Glutamatergic neuron (in vitro differentiated cells): ENCODE data around the gene MAP3K6. TPM values are rescaled to one million over a fixed set of nuclear protein-coding genes. Genes with fewer than 3 reads are reported as not detected.

ENCODE experiments used
- DNase-seq: peaks from one replicate; pipeline ENCODE4 v3.0.0; 2022
- H3K27ac Mint-ChIP-seq: one replicate; pipeline ENCODE4 v1.8.0; 2020; ENCODE audit warnings: mild to moderate bottlenecking, mixed read lengths, inconsistent platforms; ENCODE audit not compliant: unreplicated experiment
- H3K27me3 Mint-ChIP-seq: one replicate; pipeline ENCODE4 v1.8.0; 2020; ENCODE audit warnings: mild to moderate bottlenecking, moderate library complexity, mixed read lengths, inconsistent platforms; ENCODE audit not compliant: unreplicated experiment
- H3K36me3 Mint-ChIP-seq: one replicate; pipeline ENCODE4 v1.8.0; 2020; ENCODE audit warnings: mild to moderate bottlenecking, mixed read lengths, inconsistent platforms; ENCODE audit not compliant: unreplicated experiment
- H3K4me1 Mint-ChIP-seq: one replicate; pipeline ENCODE4 v1.8.0; 2020; ENCODE audit warnings: mild to moderate bottlenecking, low read depth, mixed read lengths, inconsistent platforms; ENCODE audit not compliant: unreplicated experiment
- H3K4me3 Mint-ChIP-seq: one replicate; pipeline ENCODE4 v1.8.0; 2020; ENCODE audit warnings: mild to moderate bottlenecking, mixed read lengths, inconsistent platforms; ENCODE audit not compliant: unreplicated experiment
- H3K9me3 Mint-ChIP-seq: one replicate; pipeline ENCODE4 v1.8.0; 2020; ENCODE audit warnings: mild to moderate bottlenecking, moderate library complexity, mixed read lengths, inconsistent platforms; ENCODE audit not compliant: unreplicated experiment
- CTCF ChIP-seq: fragments of 200-600 bp; sonication (generic); IDR thresholded peaks from one replicate; pipeline ENCODE4 v1.5.0; 2021; ENCODE audit not compliant: partially characterized antibody, unreplicated experiment
- total RNA-seq: library from RNA; stranded (reverse); fragmentation: NEBNext Ultra II Directional; extraction: Animal tissue kit (Norgen Biotek cat#: 25700); gene quantifications from one replicate; pipeline ENCODE4 v1.2.1, GENCODE V29; 2021; ENCODE audit not compliant: unreplicated experiment

Gene MAP3K6
- total RNA-seq, 1 donor from 2014 or later: 10.0 TPM

- Mint-ChIP-seq H3K27me3 (peaks cover 9% of the 10 kb centered on the region), H3K36me3 (no peaks in the 10 kb centered on the region), H3K4me3 (no peak overlapping the region), H3K9me3 (peaks cover 5% of the 10 kb centered on the region), H3K27ac (no peak overlapping the region), H3K4me1 (peaks cover 4% of the 10 kb centered on the region)
- TF ChIP-seq CTCF: no peak
- DNase-seq: no peak
Observed at GRCh38 chr1:27355683-27356082, 11.1 kb downstream of the MAP3K6 start.

- Mint-ChIP-seq H3K27me3 (peaks cover 2% of the 10 kb centered on the region), H3K36me3 (no peaks in the 10 kb centered on the region), H3K4me1 (no peaks in the 10 kb centered on the region), H3K4me3 (no peak overlapping the region), H3K9me3 (no peaks in the 10 kb centered on the region), H3K27ac (no peak overlapping the region)
- DNase-seq: no peak
- TF ChIP-seq CTCF: no peak
Observed at GRCh38 chr1:27353629-27354028, 13.1 kb downstream of the MAP3K6 start.

- H3K4me1 Mint-ChIP-seq: no peaks in the 10 kb centered on the region
- no peak overlapping the region for H3K27ac Mint-ChIP-seq
- no peak for TF ChIP-seq CTCF
- DNase-seq: no peak
- no peak overlapping the region for H3K4me3 Mint-ChIP-seq
- no peaks in the 10 kb centered on the region for H3K36me3 Mint-ChIP-seq
- H3K27me3 Mint-ChIP-seq: peaks cover 2% of the 10 kb centered on the region
- H3K9me3 Mint-ChIP-seq: no peaks in the 10 kb centered on the region
Observed at GRCh38 chr1:27353166-27353565, 13.6 kb downstream of the MAP3K6 start.

- Mint-ChIP-seq H3K27me3 (peaks cover 2% of the 10 kb centered on the region), H3K9me3 (no peaks in the 10 kb centered on the region), H3K4me3 (peak overlapping the region; percentile 71), H3K4me1 (no peaks in the 10 kb centered on the region), H3K27ac (no peak overlapping the region), H3K36me3 (no peaks in the 10 kb centered on the region)
- no peak for DNase-seq
- no peak for TF ChIP-seq CTCF
Observed at GRCh38 chr1:27351541-27352107, 15.1 kb downstream of the MAP3K6 start.

GRCh38 chr1:27350663-27351540 is 15.9 kb downstream of the MAP3K6 start:
- TF ChIP-seq CTCF: no peak
- DNase-seq: peak; percentile 82
- Mint-ChIP-seq H3K4me1 (no peaks in the 10 kb centered on the region), H3K27me3 (peaks cover 2% of the 10 kb centered on the region), H3K36me3 (no peaks in the 10 kb centered on the region), H3K4me3 (peak overlapping the region; percentile 57), H3K9me3 (no peaks in the 10 kb centered on the region), H3K27ac (no peak overlapping the region)
